ENCODE data around the gene PANK2.
A peak's percentile ranks its signal among the peaks of the same experiment; 100 is the strongest.
"Not testable (repeated sequence)": the region's sequence is repeated elsewhere in the genome, so short reads cannot be mapped to it uniquely, and the experiment has no call there.

The PANK2 gene

DNA sequence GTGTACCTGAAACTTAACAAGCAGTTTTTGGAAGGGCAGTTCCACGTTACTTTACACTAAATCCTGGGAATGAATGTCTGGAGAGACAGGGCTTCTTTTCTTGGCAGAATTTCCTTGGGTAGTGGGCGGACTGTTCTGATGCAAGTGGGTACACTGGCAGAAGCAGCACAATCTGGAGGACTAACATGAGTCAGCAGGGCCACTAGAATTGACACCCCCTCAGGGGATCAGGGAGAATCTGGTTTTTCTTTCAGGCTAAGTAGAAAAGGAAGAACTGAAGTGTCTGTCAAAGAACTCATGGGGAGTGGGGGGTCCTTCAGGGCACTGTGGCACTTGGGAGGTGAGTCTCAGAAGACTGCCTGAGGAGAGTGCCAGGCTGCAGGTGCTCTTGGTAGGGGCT lies 34.6 kb downstream of the PANK2 start:
- no peak overlapping the region for H3K4me3 ChIP-seq (ENCODE audit: low read depth, low read length)
- DNase-seq (ENCODE audit: low read depth) = peak; percentile 53

DNA sequence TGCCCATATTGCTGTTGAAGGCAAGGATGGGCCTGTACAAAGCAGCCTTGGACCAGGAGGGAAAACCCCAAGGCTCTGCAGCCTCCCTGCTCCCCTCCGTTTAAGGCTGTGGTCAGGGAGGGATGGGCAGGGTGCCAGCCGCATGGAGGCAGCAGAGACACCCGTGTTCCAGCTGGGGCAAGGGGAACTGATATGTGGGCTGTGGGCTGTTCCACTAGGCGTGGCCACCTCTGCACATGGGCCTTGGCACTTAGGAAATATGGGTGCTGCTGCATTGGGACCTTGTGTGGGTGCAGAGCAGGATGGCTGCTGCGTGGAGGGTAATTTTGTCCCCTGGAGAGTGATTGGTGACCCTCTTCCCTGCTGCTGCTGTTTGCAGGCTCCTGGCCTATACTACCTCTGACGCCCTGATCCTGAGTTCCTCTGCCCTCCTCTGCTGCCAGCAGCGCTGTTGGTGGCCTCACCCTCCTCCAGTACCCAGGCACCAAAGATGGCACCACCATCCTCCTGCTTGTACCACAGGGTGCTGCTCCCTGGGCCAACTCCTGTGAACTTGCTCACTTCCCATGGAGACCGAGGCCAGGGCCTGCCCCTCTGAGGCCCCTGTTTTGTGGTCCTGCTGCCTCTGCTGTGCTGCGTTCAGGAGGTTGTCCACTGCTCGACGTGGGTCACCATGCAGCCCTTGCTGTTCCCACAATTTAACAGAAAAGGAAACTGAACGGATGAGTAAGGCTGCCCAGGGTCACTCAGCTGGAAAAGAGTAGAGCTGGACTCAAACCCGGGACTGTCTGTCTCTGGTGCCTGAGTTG lies 35.3 kb downstream of the PANK2 start:
- H3K4me3 ChIP-seq (ENCODE audit: low read depth, low read length) = no peak overlapping the region
- no peak for DNase-seq (ENCODE audit: low read depth)

DNA sequence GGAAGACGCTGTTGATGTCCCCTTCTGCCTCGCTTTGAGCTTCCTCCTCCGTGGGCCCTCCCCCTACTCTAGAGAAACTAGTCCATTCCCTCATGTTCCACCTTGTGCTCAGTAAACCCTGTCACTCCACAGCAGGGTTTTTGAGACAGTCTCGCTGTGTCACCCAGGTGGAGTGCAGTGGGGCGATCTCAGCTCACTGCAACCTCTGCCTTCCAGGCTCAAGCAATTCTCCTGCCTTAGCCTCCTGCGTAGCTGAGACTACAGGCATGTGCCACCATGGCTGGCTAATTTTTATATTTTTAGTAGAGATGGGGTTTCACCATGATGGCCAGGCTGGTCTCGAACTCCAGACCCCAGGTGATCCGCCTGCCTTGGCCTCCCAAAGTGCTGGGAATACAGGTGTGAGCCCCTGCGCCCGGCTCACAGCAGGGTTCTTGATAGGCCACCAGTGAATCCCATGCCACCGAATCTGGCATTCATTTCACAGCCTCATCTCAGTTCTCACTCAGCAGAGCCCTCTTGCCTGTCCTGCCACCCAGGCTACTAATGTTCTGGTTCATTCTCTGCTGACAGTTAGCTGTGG lies 36.0 kb downstream of the PANK2 start:
- no peak for DNase-seq (ENCODE audit: low read depth)
- H3K4me3 ChIP-seq (ENCODE audit: low read depth, low read length) = no peak overlapping the region

DNA sequence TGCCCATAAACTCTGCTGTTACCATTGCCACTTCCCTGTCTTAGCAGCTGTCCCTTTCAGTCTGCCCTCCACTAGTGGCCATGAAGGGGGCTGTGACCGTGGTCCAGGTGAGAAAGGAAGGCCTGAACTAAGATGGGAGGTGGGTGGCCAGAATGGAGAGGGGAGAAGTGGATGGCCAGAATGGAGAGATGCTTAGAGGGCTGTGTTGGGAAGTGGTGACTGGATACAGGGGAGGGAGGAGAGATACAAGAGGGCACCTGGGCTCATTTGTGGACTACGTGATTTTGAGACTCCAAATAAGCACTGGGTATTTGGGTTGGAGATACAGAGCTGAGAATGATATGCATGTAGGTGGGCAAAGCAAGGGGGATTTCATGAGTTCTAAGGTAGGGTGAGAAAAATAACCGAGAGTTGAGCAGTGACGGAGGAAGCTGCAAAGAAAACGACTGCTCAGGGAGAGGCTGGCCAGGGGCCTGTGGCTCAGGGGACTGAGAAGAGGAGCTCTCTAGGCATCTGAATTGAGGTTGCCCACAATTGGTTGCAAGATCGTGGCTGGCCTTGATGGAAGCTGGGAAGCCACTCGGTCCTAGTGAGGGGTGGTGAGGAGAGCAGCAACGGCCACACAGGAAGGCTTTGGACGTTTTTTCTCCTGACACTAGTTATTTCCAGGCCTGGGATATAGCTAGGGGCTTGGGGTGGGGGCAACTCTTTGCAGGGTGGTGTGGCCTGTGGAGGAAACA lies 36.9 kb downstream of the PANK2 start:
- no peak for DNase-seq (ENCODE audit: low read depth)
- no peak overlapping the region for H3K4me3 ChIP-seq (ENCODE audit: low read depth, low read length)

DNA sequence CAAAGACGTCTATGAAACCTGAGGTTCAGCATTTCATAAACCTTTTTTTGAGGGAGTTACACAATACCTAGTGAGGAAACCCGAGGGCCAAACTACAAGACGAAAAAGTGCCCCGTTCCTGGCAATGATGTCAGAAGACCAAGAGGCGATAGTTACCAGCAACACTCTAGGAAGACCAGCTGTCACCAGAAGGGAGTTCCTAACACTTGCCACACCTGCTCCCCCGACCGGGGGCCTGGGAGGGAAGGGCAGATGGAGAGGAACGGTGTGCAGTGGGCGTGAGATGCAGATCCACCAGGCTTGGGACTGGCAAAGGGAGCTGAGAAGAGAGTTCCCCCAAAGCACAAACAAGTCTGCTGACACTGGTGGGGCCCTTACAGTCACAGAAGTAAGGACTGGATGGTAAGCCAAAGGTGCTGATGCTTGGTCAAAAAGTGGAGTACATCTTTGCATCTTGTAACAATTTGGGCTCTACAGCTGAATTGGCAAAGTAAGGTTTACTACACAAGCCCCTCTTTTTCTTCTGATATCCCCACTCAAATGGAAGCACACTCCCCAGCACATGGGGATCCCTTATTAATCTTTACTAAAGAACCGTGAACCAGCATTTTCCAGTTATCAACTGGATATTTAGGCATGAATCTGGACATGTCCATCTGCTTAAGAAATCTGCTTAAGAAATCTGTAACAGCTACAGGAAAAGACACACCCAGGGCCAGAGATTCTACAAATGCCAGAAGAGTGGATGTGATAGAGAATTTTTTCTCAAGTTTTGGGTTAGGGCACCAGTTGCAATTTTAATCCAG lies 38.5 kb downstream of the PANK2 start:
- no peak overlapping the region for H3K4me3 ChIP-seq (ENCODE audit: low read depth, low read length)
- DNase-seq (ENCODE audit: low read depth) = peak; percentile 44

DNA sequence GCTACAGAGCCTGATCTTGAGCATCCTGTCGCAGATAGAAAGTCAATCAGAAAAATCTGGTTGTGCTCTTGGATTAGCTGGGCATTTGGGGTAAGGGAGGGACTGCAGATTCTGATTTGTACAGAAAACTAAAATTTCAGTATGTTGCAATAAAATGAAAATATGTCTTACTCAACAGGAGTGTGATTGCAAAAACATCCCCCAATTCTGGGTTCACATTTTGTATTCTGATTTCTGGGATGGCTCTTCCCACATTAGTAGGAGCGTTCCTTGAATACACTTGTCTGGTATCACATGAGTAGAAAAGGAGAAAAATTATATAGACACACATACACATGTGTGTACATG lies 40.5 kb downstream of the PANK2 start:
- H3K4me3 ChIP-seq (ENCODE audit: low read depth, low read length) = no peak overlapping the region
- no peak for DNase-seq (ENCODE audit: low read depth)

DNA sequence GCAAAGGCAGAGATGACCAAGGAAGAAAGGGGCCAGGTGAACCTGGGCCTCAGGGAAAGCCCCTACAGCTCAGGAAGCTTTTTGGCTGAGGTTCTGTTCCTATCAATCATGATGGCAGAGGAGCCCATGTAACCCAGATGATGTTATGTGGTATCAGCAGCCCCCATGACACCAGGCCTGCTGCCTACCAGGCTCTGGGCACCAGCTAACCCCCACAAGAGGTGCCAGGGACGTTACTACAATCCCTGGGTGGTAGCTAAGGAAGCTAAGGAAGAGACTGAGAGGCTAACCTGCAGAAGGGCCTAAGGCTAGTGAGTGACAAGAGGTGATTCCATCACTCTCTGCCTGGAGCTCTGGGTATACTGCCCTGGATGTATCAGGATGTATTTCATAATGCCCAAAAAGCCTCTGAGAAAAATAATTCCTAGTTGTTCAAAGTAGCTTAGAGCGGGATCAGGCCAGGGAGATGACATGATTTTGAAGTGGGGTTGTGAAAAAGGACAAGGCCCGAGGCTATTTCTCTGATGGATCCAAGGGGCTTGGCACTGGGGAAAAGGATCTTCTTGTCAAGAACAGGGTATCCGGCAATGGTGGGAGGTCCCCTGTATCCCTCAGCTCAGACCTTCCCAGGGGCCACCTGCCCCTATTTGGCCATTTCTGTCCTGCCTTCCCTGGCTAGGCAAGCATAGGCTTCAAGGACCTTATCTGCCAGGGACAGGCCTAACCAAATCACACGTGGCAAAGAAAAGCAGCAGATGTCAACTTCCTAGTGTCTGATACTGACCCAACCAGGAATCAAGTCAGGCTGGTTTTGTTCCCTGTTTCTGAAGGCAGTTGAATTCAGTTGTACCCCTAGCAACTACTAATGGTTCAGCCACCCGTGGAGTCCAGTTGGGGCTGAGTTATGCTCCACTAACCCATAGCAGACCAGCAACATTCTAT lies 41.3 kb downstream of the PANK2 start:
- no peak overlapping the region for H3K4me3 ChIP-seq (ENCODE audit: low read depth, low read length)
- no peak for DNase-seq (ENCODE audit: low read depth)

DNA sequence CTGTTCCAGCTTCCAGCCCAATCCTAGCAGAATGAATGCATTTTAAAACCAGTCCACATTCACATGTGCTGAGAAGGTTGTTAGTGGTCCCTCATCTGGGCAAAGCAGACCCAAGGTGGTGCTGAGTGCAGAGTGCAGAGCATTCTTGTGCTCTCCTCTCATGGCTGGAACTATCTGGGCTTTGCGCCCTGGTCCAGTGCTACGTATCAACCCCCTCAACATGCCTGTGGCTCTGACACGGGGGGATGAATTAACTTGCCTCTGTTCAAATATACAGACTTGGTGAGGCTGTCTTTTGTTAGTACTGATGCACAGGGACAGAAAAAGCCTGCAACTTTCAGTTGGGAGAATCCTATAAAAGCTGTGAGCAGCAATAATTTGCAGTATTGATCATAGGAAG lies 42.5 kb downstream of the PANK2 start:
- H3K4me3 ChIP-seq (ENCODE audit: low read depth, low read length) = no peak overlapping the region
- no peak for DNase-seq (ENCODE audit: low read depth)

DNA sequence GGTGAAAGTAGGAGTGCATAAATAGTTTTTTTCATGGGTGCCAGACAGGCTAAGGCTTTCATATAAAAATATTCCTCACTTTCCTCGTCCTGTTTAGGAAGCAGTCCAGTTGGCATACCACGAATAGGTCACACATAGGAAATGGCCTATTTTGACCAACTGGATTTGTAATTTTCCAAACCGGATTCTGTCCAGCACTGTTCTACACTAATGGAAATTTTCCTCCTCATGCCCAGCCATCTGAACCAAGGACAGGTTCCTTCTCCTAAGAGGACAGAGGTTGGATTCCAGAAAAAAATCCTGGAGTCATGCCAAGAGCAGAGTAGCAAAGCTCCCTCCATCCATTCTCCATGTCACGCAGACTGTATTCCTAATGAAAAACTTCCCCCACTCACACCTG lies 43.1 kb downstream of the PANK2 start:
- DNase-seq (ENCODE audit: low read depth) = no peak
- no peak overlapping the region for H3K4me3 ChIP-seq (ENCODE audit: low read depth, low read length)

DNA sequence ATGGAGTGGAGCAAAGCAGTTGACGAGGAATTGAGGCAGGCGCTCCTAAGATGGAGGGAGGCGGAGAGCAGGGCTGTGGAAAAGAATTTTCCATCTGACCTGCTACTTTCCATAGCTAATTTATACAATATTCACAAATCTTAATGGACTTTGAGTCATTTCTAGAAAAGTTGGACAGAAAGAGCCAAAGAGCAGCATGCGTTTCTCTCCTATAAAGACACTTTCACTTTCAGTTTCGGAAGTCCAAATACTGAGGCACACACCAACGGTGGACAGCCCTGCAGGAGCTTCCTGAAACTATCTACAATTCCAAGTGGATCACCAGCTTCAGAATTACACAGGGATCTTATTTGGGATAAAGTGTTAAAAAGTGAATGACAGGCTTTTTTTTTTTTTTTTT lies 43.5 kb downstream of the PANK2 start:
- DNase-seq (ENCODE audit: low read depth) = no peak
- H3K4me3 ChIP-seq (ENCODE audit: low read depth, low read length) = no peak overlapping the region

DNA sequence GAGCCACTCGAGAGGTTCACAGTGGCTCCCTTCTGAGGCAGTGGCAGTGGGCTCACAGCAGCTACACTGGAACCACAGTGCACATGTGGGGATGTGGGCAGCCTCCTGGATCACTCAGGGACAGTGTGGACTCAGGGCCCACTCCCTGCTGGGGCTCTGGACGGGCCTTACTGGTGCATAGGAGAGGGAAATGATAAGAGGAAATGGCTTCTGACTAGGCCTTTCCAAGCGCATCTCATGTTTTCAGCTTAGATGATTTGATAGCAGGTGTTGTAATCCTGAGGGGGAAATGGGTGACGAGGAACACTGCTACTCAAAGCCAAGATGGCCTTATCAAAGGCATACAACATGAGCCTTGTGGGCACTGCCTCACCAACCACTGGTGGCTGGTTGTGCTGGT lies 44.0 kb downstream of the PANK2 start:
- no peak for DNase-seq (ENCODE audit: low read depth)
- H3K4me3 ChIP-seq (ENCODE audit: low read depth, low read length) = no peak overlapping the region

DNA sequence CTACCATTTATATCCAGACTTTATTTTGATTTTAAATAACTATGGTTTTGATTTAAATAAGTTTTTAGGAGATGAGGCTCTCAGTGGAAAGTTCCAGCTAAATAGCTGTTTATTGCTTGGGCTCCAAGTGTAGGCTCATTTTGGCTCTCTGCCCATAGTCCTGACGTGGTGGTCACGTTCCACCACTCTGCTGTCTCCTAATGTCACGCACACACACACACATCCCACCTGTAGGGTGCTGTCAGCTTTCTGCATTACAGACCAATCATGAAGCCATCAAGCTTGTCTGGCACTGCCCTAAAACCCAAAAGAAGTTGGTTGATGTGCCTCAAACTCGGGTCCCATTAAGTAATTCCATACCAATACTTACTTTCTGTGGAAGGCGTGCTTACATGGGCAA lies 45.4 kb downstream of the PANK2 start:
- H3K4me3 ChIP-seq (ENCODE audit: low read depth, low read length) = no peak overlapping the region
- no peak for DNase-seq (ENCODE audit: low read depth)

DNA sequence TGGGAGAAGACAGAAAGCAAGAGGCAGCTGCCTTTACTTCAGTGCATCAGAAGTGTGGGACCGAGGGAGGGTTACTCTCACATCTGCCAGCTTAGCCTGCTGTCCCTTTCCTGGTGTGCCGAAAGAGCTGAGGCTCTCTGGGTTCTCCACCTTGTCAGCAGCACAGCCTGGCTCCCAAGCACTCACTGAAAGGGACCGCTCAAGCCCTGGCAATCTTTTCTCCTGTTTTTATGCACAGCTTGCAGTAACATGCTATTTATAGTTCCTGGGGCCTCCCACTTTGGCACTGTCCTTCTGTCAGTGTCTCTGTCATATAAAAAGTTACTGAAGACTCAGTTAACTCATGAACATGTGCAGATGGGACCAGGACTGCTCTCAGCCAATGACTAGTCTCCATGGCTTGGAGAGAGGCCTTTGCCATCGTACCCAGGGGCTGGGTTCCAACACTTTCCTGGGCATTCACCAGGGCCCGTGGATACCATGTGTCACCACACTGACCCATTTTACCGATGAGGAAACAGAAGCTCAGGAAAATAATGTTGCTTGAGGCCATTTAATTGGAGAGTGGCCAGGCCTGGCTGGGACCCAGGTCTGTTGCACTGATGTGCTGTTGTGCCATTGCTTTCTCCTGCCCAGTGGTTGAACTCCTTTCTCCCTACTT lies 46.2 kb downstream of the PANK2 start:
- H3K4me3 ChIP-seq (ENCODE audit: low read depth, low read length) = no peak overlapping the region
- DNase-seq (ENCODE audit: low read depth) = no peak

DNA sequence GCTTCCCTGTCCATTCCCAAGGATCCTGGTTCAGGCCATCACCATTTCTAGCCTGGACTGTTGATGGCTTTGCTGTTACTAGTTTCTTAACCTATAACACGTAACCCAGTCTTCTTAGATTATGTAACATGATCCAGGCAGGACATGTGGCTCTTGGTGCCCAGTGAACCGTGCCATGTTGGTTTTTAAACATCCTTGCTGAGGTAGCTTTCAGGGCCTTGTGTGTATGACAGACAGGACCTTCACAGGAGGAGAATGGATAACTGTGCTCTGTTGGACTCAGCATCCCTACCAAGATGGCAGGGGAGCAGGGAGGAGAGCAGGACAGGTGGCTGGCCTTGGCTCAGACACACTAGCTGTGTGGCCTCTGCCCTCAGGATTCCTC lies 46.8 kb downstream of the PANK2 start:
- no peak overlapping the region for H3K4me3 ChIP-seq (ENCODE audit: low read depth, low read length)
- no peak for DNase-seq (ENCODE audit: low read depth)

DNA sequence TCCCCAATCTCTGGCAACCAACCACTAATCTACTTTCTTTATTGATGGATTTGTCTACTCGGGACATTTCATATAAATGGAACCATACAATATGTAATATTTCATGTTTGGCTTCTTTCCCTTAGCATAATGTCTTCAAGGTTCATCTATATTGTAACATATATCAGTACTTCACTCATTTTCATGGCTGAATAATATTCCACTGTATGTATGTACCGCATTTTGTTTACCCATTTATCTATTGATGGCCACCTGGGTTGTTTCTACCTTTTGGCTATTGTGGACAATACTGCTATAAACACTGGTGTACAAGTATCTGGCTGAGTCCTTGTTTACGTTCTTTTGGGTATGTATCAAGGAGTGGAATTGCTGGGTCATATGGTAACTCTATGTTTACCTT lies 48.4 kb downstream of the PANK2 start:
- DNase-seq (ENCODE audit: low read depth) = no peak
- no peak overlapping the region for H3K4me3 ChIP-seq (ENCODE audit: low read depth, low read length)

DNA sequence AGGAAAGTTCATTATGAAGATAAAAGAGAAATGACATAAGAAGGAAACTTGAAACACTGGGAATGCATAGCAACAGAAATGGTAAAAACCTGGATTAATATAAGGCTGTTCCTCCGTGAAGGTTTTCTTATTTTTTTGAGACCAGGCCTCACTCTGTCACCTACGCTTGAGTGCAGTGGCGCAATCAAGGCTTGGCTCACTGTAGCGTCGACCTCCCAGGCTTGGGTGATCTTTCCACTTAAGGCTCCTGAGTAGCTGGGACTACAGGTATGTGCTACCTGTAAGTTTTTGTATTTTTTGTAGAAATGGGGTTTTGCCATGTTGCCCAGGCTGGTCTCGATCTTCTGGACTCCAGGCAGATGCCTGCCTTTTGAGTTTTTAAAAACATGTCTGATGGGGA lies 51.7 kb downstream of the PANK2 start:
- no peak for DNase-seq (ENCODE audit: low read depth)

DNA sequence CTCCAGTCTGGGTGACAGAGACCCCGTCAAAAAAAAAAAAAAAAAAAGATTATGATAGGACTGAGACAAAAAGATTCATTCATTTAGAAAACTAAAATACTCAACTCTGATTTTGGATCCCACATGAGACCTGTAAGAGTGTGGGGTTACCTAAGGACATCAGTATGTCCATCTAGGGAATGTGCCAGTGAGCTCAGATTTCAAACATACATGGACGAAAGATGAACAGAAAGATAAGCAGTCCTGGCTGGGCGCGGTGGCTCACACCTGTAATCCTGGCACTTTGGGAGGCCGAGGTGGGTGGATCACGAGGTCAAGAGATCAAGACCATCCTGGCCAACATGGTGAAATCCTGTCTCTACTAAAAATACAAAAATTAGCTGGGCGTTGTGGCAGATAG lies 57.5 kb downstream of the PANK2 start:
- DNase-seq (ENCODE audit: low read depth); H3K4me3 ChIP-seq (ENCODE audit: low read depth, low read length): not testable (repeated sequence)

More for the DNA sequence above, 51.7 kb downstream of the PANK2 start:
- no peak overlapping the region for H3K4me3 ChIP-seq (ENCODE audit: low read depth, low read length)

DNA sequence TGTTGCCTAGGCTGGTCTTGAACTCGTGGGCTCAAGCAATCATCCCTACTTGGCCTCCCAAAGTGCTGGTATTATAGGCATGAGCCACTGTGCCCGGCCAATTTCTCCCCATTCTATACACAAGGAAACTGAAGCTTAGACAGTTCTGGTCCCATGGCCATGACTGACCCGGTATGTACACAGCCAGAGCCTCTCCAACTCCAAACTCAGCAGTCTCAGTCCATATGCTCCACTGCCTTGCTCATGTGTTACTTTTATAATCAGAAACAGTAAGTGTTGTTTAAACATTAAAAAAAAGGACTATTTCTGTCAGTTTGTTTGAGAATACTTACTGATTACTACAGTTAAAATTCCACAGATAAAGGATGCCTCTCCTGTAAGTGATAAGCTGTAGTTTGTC lies 75.5 kb downstream of the PANK2 start:
- H3K4me3 ChIP-seq (ENCODE audit: low read depth, low read length) = no peak overlapping the region
- no peak for DNase-seq (ENCODE audit: low read depth)

DNA sequence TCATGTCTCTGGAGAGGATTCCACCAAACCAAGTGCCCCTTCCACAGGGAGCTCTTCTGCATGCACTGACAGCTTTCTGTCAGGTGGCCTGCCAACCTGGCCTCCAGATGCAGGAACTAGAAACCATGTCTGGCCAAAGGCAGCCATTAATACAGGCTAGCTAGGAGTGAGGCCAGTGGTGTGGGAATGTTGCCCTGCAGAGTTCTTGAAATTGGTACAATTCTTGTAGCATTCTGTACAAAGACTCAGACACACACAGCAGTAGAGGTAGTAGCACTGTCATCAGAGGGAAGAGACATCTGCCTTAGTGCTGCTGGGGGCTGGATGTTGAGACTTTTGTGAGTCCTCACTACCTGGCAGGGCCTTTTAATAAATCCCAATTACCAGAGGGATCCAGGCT lies 77.4 kb downstream of the PANK2 start:
- no peak for DNase-seq (ENCODE audit: low read depth)
- no peak overlapping the region for H3K4me3 ChIP-seq (ENCODE audit: low read depth, low read length)
